Vagina (tissue), 2 donors: ENCODE measurements around the gene THOC5.

Experiments
- CTCF ChIP-seq, 3 experiments: fragments of 450-650 bp in 2 of 3; fragments of 200-600 bp in 1 of 3; sonication (generic) in 1 of 3; IDR thresholded peaks; one replicate each; pipeline ENCODE4 v1.5.1; 2017 to 2019; ENCODE audit warnings: antibody characterized with exemption in 3 of 3, mild to moderate bottlenecking in 2 of 3, moderate library complexity in 2 of 3
- POLR2A ChIP-seq, 2 donors: fragments of 450-650 bp; IDR thresholded peaks; one replicate each; pipeline ENCODE4 v1.6.1; 2017; ENCODE audit warnings: antibody characterized with exemption in 2 of 2, mild to moderate bottlenecking in 2 of 2, moderate library complexity in 2 of 2
- POLR2AphosphoS5 ChIP-seq, 2 donors: sonication (generic); formaldehyde crosslinking; IDR thresholded peaks; one replicate each; pipeline ENCODE4 v1.9.0; 2017; ENCODE audit warnings: antibody characterized with exemption in 2 of 2, mild to moderate bottlenecking in 2 of 2, low read depth in 1 of 2; ENCODE audit not compliant: insufficient read depth in 1 of 2

- no peak for TF ChIP-seq CTCF (IDR thresholded peaks at IDR 0.05)
- TF ChIP-seq POLR2A (IDR thresholded peaks at IDR 0.05): no peak
- TF ChIP-seq POLR2AphosphoS5 (IDR thresholded peaks at IDR 0.05; ENCODE audit: insufficient read depth in 1 of 2, low read depth in 1 of 2): no peak
These were observed 17.5 kb upstream of the THOC5 start for GRCh38 chr22:29570912-29571549.
